Kidney capillary endothelial cell (primary cell): Measurements from ENCODE around the gene LATS2.

ENCODE experiments used
- DNase-seq: peaks from one replicate; pipeline ENCODE4 v3.0.0-alpha.2; 2018; ENCODE audit warnings: low spot score

Gene LATS2

DNA sequence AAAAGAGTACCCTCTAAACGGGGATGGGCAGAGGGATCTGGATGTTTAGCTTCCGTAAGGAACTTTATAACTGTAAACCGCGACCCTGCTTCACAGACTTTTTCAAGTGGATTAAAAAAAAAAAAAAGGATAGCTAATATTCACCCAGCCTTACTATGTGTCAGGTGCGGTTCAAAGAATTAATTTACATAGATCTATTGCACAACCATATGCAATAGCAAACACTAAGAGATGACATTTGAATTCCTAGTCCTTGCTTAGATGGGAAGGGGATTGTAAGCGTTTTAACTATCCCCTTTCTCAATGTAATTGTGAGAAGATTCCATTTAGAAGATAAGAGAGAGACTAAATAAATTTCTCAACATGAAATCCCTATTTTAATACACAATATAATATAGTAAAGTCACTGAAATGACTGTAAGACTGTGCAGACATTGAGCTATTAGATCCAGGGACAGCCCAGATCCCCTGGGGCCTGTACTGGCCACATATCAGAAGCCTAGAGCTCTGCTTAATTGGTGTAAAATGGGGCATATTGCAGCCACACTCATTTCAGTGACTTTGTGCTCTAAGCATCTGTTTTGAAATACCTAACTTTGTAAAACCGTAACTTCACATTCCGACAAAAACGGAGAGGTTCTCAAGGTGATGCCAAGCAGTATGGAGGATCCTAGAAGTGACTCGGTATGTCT, 13.6 kb downstream of the LATS2 start:
- no peak for DNase-seq

- no peak for DNase-seq
Observed at GRCh38 chr13:21047087-21047486, 14.3 kb downstream of the LATS2 start.

GRCh38 chr13:21046203-21046602, 15.2 kb downstream of the LATS2 start:
- DNase-seq: no peak

DNA sequence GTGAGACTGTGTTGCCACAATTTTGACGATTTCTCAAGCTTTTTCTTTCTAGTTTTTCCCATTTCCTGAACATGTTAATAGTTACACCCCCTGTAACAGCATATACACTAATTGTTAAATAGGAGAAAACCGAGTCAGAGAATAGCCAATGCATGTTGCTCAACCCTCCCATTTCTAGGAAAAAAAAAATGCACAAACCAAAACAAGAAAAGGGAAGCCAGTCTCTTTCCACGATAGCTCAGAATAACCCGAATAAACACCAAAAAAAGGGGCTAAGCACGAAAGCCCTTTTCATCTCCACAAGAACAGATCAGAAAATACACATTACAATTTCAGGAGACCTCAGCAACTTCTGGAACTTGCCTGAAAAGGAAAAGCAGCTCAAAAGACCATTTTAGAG, 16.3 kb downstream of the LATS2 start:
- DNase-seq: no peak

DNA sequence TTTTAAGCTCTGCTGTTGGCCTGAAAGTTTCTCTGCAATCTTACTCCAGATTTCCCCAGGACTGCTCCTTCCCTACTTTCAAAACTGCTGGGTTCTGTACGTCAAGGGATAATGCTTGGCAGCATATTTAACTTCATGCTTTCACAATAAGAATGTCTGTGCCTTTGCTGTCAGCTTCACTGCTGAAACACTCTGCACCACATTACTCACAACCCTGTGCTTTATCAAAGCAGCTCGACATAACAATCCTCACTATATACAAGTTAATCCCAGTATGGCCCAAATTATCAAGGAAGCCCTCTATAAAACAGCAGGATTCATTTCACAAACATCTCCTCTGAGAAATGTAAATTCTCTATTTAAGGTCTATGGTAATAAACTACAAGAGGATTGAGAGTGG, 17.5 kb downstream of the LATS2 start:
- no peak for DNase-seq

- no peak for DNase-seq
Observed at GRCh38 chr13:21040120-21040826, 21.1 kb downstream of the LATS2 start.

DNA sequence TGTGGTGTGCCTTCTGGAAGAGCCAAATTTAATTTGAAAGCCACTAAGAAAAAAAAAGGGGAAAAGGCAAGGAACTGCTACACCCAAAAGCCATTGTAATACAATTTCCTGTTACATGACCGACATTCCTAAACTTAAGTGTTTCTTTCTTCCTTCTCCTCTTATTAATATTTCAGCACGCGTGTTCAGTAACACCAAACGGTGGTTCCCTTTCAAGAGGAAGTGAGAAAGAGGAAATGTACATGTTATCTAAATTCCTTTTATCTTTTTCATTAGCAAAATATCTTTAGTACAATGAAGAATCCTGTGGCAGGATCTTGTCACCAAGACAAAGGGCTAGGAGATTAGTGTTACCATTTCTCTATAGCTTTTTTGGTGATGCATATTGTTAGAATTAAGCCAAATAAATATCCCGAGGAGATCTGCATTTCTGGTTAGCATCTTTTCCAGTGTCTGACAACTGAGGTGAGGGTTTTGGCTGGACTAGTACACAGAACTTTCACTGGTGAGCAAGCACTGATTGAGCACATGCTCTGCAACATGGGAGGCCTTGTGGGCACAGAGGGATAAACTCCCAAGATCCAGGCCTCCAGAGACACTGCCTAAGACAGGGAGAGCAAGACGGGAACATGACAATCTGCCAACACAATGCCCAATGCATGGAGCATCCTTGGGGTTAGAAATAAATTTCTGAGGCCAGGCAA, 22.1 kb downstream of the LATS2 start:
- DNase-seq: peak; percentile 52

DNA sequence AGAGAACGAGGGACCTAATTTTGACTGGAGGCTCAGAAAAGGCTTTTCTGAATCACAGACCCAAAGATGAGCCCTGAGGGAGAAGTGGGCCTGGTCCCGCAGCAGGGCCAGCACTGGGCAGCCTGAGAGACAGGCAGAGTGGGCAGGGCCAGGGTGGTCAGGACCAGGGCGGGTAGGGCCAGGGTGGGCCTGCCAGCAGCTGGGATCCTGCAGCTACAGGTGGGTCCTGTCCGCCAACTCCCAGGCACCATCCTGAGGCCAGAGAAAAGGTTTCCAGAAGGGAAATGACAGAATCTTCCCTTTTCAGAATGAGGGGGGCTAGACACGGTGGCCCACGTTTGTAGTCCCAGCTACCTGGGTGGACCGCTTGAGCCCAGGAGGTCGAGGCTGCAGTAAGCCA, 23.7 kb downstream of the LATS2 start:
- no peak for DNase-seq

GRCh38 chr13:21035498-21035897, 25.9 kb downstream of the LATS2 start:
- no peak for DNase-seq

DNA sequence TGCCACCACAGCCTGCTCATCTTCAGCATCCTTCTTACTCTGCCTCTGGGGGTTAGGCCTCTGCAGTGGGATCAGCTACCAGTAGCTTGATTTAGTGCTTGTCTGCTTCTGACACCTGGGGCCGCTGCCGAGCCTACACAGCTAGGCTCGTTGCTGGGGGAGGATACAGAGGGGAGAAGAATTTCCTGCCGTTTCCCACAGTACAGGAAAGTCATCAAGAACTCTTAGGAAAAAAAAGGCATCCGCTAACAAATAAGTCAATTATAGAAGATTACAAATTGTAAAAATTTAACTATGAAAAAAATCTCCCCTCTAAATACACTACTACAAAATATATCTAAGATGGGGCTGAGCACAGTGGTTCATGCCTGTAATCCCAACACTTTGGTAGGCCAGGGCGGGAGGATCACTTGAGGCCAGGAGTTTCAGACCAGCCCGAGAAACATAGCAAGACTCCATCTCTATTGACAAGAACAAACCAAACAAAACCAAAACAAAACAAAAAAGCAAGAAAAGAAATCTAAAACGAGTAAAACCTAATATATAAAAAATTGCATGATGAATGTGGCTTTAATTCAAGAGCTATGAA, 26.7 kb downstream of the LATS2 start:
- peak; percentile 52 for DNase-seq

- DNase-seq: no peak
Observed at GRCh38 chr13:21033856-21034602, 27.4 kb downstream of the LATS2 start.

GRCh38 chr13:21033212-21033840, 28.1 kb downstream of the LATS2 start:
- DNase-seq: no peak

GRCh38 chr13:21032656-21033055, 28.7 kb downstream of the LATS2 start:
- no peak for DNase-seq

- DNase-seq: no peak
Observed at GRCh38 chr13:21031594-21032275, 29.7 kb downstream of the LATS2 start.

DNA sequence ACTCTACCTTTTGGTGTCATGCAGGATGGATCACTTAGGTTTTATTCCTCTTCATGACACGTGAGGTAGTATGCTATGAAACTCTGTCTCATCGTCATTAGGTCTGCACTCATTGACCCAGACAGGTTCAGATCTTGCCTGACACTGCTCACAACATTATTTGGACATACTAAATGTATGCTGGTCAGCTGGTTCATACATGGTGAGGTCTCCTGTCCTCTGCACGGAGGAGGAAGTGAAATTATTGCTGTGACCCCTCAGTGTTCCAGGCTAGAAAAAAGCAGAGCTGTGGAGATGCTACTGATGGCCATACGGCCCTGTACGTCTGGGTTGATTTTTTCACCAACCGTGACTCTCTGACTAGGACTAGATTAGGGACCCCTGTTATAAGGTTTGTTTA, 35.8 kb downstream of the LATS2 start:
- no peak for DNase-seq

DNA sequence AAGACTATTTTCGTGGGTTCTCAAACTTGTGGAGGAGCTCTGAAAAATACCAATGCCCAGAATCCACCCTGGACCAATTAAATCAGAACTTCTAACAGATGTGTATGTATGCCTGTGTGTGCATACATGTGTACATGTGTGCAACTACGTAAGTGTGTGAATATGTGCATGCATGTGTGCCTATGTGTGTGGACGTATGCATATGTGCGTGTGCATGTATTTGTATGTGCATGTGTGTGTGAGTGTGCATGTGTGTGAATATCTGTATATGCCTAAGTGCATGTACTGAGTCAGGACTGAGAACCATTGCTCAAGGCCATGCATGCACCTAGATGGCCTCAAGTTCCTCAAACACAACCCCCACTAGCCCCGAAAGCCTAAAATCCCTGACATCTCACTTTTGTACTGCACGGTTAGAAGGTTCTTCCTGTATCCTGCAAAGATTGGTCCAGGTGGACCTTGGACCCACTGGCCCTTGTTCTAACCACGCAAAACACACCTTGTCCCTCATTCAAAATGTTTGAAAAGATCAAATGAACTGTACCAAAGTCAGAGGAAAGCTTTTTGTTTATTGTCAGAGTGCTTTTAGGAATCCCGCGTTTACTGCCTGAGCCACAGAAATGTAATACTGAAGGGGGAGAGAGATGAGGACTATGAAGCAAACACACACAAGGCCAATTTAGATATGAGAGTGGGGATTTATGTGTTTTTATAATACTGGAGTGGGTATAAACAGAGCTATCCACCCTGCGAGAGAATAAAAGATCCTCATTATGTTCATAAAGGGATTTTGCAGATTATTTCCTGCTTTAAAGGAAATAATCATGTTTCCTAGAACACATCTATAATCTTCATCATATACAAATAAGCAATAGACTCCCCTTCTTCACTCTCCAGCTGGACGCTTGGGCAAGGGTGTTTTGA, 39.1 kb downstream of the LATS2 start:
- no peak for DNase-seq

- no peak for DNase-seq
Observed at GRCh38 chr13:21020581-21020980, 40.8 kb downstream of the LATS2 start.

DNA sequence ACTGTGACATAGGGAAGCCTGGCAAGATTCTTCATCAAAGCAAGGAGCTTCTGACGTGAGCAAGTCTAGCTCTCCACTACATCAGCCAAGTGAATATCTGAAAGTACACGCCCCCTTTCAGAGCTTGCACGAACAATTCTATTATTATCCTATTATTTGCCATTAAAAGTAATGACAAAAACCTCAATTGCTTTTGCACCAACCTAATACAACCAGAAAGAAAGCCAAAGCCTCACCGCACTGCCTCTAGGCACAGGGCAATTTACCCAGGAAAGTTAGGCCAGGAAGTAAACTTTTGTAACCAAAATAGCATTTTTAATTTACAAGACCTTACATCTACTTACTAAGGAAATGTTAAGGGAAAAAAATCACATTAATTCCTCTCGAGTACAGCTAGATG, 41.2 kb downstream of the LATS2 start:
- no peak for DNase-seq

- DNase-seq: no peak
Observed at GRCh38 chr13:21018220-21018619, 43.2 kb downstream of the LATS2 start.

GRCh38 chr13:21016487-21016886, 44.9 kb downstream of the LATS2 start:
- DNase-seq: no peak
